ENCODE measurements around the gene SHISA9. TPM values are rescaled to one million over a fixed set of nuclear protein-coding genes. Genes with fewer than 3 reads are reported as not detected.

SHISA9 gene
- total and polyA plus RNA-seq, 4 donors = under 0.01 to 0.08 (median 0.07) TPM; not detected in 1

GRCh38 chr16:12901204-12901596 is 198 bp upstream of the SHISA9 start:
- Histone ChIP-seq H3K27ac (ENCODE audit: low read depth in 1 of 2, low read length in 2 of 2) (no peak overlapping the region), H3K27me3 (ENCODE audit: control insufficient read depth in 4 of 4, insufficient read depth in 4 of 4, low read length in 3 of 4) (peaks cover 0 to 21% (median 5%) of the 10 kb centered on the region in 4 donors), H3K9me3 (ENCODE audit: control insufficient read depth in 4 of 4, low read length in 3 of 4) (no peaks in the 10 kb centered on the region), H3K9ac (ENCODE audit: low read depth in 1 of 2, low read length in 2 of 2) (no peak overlapping the region), H3K4me1 (ENCODE audit: control insufficient read depth in 4 of 4, insufficient read depth in 4 of 4, low read length in 3 of 4) (peaks cover 6 to 29% (median 19%) of the 10 kb centered on the region in 4 donors), H3K36me3 (ENCODE audit: control insufficient read depth in 4 of 4, insufficient read depth in 3 of 4, low read depth in 1 of 4, low read length in 3 of 4) (no peaks in the 10 kb centered on the region), H3K4me3 (ENCODE audit: low read depth in 1 of 3, low read length in 3 of 3) (peak overlapping the region in 1 of 3 donors; percentile 45)
- DNase-seq (ENCODE audit: low spot score) = no peak
- TF ChIP-seq JUND (IDR thresholded peaks at IDR 0.05) (no peak), RAD21 (IDR thresholded peaks at IDR 0.05) (no peak), FOXA1 (IDR thresholded peaks at IDR 0.05) (no peak), ZBTB33 (IDR thresholded peaks at IDR 0.05) (no peak), SP1 (IDR thresholded peaks at IDR 0.05) (no peak), HNF4G (IDR thresholded peaks at IDR 0.05) (no peak), YY1 (IDR thresholded peaks at IDR 0.05) (no peak), EGR1 (IDR thresholded peaks at IDR 0.05; ENCODE audit: low read depth in 2 of 2) (no peak), CTCF (IDR thresholded peaks at IDR 0.05; ENCODE audit: low read depth, low read length, missing input control) (no peak), NR2F2 (IDR thresholded peaks at IDR 0.05) (no peak), RXRA (IDR thresholded peaks at IDR 0.05) (no peak), TAF1 (conservative IDR thresholded peaks at IDR 0.05) (no peak), ATF3 (IDR thresholded peaks at IDR 0.05) (no peak), MAX (IDR thresholded peaks at IDR 0.05) (no peak), GABPA (IDR thresholded peaks at IDR 0.05 in 1 of 2, conservative IDR thresholded peaks at IDR 0.05 in 1 of 2) (no peak), HNF4A (conservative IDR thresholded peaks at IDR 0.05) (no peak), REST (IDR thresholded peaks at IDR 0.05) (no peak), FOXA2 (IDR thresholded peaks at IDR 0.05) (no peak)
- 3% methylated on average over 33 of the region's 34 CpGs for WGBS
